HS-5 (cell line): ENCODE results near the gene COPS2.
"Not testable (repeated sequence)": the region's sequence is repeated elsewhere in the genome, so short reads cannot be mapped to it uniquely, and the experiment has no call there.

Experiments used
- DNase-seq: peaks from one replicate; pipeline ENCODE4 v3.0.0-alpha.2; 2012; ENCODE audit warnings: low read depth

COPS2 gene

DNA sequence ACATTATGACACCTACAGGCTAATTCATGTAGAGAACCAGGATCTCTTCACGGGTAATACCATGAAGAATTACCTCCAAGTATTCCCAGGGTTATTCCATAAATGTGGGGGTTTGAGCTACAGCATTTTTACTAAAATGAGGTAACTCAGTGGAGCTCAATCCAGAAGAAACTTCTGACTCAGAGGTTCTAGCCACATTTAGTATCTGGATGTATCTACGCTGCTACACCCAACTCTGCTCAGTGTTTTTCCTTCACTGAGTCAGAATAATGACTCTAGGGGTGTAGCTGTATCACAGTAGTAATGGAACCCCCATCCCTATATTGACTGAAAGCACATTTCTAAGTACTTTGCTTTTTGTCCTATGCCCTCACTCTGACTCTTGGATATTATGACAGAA lies 52.4 kb downstream of the COPS2 start:
- no peak for DNase-seq

DNA sequence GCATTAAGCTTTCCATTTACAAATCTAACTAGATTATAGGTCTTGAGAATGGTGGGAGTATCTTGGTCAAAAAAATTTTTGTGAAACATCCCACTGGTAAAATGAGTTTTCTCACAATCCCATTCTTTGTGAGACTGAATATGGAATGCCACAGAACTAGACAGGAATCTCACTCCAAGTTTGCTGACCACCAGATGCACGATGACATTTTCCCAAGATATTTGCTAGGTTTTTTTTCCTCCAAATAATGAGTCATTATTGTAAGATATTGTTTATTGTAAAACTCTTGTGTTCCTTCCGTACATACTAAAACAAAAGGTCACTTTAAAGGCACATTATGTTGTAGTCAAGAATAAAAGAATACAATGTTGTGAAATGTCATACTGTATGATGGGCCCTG lies 53.9 kb downstream of the COPS2 start:
- no peak for DNase-seq

DNA sequence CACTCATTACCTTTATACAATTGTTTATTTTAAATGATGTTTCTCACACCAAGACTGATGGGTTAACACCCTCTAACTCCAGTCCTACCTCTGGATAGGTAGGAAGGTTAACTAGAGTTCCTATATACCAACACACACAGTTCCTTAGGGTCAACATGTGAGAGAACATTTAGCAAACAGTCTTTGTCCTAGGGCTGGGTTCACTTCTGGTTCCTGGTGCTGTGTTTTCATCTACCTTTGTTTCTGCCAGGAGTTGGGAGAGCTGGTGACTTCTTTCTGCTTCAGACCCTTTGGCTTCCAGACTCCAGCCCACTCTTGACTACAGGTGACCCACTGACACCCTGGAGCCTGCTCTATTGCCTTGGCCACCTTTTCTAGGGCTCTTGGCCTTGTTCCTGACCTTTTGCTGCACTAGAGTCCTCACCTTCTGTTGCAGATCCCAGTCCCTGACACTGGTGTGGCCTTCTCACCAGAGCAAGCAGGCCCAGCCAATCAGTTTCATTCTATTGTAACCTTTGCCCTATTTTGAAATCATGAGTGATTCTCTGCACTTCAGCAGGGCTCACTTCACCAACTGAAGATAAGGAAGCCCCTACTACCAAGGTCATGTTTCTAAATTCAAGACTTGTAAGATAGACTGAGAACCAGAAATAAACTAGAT lies 59.2 kb downstream of the COPS2 start:
- no peak for DNase-seq

- DNase-seq, result no peak
Measured at GRCh38 chr15:49094923-49095322, 60.5 kb downstream of the COPS2 start.

DNA sequence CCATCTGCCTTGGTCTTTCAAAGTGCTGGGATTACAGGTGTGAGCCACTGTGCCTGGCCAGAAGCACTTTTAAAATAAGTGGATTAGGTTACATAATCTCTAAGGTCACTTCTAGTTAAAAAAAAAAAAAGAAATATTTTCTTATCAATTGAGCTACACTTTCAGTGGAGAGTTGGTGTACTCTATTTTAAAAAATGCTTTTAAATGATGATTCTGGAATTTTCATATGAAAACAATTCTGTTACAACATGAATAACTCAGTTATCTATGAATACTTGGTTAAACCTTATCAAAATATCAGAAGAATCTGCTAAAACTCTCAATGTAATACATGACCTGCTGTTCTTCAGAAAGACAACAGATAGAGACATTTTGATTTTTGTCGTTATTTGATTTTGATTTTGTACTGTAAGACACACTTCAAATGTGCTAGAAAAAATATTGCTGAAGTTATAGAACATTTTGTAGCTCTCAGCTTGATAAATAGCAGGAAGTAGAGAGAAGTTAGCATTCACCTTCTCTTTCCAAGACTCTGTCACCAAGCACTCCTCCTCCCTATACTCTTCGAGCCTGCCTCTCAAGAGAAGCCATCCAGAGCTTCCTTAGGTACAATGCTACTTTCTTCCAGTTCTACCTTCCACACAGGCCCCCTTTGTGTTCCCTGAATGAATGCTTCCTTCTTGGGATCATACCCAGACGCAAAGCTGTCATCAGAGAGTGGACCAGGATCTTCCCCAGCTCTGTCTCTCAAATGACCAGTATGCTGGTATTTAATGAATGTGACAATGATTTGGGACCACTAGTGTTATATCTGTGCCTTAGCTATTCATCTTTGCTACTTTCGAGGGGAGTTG lies 61.9 kb downstream of the COPS2 start:
- DNase-seq, result no peak

GRCh38 chr15:49088996-49089395 lies 66.4 kb downstream of the COPS2 start:
- no peak for DNase-seq

- no peak for DNase-seq
Measured at GRCh38 chr15:49085696-49086459, 69.5 kb downstream of the COPS2 start.

GRCh38 chr15:49084285-49084570 lies 71.2 kb downstream of the COPS2 start:
- DNase-seq, result no peak

DNA sequence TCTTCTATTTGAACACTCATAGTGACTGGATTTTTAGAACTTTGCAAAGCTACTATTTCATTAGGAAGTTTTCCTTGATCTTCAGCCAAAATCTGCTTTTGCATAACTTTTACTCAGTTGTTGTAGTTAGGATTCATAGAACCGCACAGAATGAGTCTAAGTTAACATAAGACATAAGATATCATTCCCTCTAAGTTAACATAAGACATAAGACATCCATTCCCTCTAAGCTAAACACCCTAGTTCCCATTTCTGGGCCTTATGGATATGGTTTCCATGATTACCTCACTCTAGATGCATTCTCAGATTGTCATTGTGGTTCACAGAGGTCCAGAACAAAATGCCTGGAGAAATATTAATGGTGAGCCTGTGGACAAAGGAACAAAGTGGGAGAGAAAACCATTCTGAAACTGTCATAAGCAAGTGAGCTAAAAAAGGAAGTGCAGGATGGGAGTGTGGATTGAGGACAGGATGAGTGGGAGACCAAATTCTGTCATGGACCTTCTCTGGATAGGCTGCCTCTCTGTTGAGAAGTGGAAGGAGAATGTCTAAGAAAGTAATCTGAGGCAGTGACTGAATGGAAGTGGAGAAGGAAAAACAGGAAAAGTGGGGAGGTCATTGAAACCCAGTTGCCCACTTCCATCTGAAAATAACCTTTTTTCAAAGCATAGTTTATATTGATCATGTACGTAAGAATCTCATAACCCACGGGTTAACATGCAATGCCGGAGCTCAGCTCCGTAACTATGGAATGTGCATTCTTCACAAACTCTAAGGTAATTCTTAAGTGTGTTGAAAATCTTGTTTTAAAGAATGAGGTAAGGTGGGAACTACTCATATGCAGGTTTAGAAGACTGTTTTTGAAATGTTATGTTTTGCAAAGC lies 71.8 kb downstream of the COPS2 start:
- no peak for DNase-seq

DNA sequence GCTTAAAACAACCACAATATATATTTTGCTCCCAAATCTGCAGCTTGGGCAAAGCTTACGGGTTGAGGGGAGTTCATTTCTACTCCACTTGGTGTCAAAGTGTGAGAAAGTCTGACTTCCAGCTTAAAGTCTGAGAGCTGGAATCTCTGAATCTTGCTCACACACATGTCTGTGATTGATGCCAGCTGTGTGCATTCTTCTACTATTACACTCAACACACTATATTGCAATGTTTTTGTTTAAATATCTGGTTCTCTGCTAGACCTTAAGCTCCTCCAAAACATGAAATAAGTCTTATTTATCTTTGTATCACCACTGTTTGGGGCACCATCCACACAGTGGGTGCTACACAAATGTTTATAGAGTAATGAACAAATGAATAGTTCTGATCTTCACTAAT lies 72.4 kb downstream of the COPS2 start:
- DNase-seq, result peak; percentile 46

DNA sequence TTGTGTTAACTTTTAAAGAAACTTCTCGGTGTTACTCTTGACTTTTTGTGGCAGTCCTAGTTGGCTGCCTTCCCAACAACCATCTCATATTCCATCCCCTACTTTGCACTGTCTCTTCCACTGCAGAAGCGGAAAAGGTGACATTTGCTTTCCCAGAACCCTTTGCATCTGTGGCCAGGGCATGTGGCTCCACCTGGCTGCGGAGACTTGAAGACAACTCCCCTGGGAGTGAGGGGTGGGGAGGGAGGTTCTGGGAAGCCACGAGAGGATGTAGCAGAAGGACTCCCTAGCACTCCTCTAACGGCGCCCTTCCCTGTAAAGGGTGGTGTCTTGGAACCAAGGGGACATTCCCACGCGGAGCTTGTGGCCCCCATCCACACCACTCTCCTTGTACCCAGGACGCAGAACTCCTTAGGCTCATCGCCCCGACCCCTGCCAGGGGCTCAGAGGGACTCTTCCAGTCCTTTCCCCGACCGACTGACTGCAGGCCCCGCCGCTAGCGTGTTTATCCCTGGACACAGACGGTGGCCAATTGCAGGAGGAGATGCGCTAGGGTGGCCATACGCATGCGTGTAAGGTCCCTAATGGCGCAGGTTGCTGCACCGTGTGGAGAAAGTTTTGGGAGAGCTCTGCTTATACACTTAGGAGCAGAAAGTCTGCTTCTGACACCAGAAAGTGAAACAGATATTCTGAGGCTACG lies 75.9 kb downstream of the COPS2 start:
- DNase-seq, result no peak

DNA sequence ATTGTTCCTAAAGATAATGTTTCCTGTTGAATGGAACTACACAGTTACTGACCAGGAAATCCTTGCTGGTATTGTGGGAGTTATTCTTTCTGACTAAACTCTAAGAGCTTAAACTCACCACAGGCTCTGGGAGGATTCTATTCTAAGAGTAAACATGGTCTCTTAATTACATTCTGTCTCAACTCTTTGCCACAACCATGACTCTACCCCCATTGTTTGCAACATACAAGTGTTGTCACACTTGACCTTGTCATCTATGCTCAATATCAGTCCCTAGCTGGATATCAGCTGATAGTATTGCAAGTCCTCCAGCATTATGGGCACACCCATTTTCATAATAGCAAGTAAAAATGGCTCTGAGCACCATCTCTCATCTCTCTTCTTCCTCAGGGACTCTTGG lies 79.5 kb downstream of the COPS2 start:
- DNase-seq, result no peak

- not testable (repeated sequence) for DNase-seq
Measured at GRCh38 chr15:49074589-49075287, 80.7 kb downstream of the COPS2 start.
